ENCODE results near the gene ASCC1.
"Not testable (repeated sequence)": the region's sequence is repeated elsewhere in the genome, so short reads cannot be mapped to it uniquely, and the experiment has no call there.

ASCC1 gene

DNA sequence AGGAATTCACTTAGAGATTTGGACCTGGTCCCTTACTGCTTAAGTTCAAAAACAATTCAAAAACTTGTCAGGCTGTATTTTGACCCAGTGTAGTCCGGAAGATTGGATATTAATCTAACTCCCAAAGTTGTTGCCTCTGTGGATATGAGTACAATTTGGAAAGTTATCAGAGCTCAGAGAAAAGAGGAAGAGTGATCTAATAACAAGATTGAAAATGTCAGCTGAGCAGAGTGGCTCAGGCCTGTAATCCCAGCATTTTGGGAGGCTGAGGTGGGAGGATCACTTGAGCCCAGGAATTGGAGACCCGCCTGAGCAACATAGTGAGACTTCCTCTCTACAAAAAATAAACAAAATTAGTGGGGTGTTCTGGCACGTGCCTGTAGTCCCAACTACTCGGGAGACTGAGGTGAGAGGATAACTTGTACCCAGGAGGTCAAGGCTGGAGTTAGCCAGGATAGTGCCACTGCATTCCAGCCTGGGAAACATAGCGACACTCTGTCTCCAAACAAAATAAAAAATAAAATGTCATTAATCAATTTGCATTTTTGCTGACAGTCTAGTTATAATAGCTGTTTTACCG is 3.2 kb upstream of the ASCC1 start:
- no peak for DNase-seq

DNA sequence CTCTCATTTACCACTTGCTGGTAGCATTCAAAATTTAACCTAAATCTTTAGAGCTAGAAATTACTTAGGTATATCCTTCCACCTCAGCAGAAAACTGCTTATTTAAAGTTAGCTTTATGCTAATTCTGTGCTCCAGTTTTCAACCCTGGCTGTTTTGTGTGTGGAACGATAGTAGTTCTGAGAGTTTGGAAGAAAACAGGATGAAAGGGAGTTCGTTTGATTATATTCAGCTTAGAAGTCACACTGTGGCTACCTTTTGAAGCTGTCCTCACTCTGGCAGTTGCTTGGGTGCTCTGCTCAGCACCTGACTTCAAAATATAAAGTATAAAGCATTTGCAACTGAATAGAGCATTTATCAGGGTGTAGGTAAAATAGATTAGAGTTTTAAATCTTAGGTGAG is 2.6 kb upstream of the ASCC1 start:
- no peak for DNase-seq

DNA sequence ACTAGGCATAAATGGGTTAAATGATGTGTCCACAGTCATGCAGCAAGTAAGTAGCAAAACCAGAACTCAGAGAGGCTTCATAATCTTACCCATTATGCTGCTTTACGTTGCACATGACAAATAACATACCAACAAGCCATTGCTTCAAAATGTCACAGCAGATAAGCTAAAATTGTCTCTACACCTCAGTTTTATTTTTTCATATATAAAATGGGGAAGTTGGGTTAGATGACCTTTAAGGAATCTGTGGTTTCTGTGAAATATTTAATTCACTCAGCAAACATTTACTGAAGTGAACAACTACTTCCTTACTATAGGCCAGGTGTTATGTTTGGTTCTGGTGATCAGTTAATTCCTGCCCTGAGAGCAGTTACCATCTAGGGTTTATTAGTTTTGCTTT is 2.2 kb upstream of the ASCC1 start:
- no peak for DNase-seq

DNA sequence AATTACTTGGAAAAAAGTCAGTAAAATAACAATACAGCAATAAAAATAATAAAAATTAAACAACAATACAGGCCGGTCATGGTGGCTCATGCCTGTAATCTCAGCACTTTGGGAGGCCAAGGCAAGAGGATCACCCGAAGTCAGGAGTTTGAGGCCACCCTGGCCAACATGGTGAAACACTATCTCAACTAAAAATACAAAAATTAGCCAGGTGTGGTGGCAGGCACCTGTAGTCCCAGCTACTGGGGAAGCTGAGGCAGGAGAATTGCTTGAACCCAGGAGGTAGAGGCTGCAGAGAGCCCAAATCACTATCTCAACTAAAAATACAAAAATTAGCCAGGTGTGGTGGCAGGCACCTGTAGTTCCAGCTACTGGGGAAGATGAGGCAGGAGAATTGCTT is 4.2 kb downstream of the ASCC1 start:
- not testable (repeated sequence) for DNase-seq

DNA sequence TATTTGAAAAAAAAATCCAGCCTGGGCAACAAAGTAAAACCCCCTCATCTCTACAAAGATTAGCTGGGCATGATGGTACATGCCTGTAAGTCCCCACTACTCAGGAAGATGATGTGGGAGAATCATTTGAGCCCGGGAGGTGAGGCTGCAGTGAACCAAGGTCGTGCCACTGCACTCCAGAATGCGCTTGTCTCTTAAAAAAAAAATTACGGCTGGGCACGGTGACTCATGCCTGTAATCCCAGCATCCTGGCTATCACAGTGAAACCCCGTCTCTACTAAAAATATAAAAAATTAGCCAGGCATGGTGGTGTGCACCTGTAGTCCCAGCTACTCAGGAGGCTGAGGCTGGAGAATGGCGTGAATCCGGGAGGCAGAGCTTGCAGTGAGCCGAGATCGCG is 4.7 kb downstream of the ASCC1 start:
- not testable (repeated sequence) for DNase-seq

DNA sequence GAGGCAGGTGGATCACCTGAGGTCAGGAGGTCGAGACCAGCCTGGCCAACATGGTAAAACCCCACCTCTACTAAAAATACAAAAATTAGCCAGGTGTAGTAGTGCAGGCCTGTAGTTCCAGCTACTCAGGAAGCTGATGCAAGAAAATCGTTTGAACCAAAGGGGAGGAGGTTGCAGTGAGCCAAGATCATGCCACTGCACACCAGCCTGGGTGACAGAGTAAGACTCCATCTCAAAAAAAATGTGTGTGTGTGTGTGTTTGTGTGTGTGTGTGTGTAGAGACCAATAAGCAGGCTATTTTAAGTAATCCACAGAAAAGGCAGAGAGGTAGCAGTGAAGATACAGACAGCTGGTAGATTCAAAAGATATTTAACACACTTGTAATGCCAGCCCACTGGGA is 7.5 kb downstream of the ASCC1 start:
- not testable (repeated sequence) for DNase-seq

DNA sequence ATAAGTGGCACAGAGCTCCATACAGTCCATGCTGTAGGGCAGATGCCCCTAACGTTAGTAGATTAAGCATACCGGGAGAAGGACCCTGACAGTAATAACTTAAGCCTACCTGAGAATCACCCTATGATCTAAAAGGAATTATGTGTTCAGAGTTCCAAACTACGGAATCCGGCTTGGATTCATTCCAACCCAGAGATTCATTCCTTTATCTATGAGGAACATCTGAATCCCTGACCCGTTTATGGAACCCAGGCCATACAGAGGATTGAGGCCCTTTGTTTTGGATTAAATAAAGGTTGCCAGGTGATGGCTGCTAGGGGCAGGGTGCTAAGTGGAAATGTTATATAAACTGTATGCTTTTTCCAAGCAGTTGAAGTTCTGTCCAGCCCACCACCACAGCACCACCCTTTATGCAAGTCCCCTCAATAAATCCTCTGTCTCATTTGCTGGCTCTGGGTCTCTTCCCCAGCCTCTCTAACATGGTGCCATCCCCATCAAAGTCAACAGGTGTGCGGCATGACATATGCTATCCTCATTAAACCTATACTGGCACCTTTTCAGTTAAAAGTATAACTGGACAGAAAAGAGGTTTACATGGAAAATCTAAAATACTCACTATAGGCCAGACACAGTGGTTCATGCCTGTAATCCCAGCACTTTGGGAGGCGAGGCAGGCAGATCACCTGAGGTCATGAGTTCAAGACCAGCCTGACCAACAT is 9.4 kb downstream of the ASCC1 start:
- no peak for DNase-seq

DNA sequence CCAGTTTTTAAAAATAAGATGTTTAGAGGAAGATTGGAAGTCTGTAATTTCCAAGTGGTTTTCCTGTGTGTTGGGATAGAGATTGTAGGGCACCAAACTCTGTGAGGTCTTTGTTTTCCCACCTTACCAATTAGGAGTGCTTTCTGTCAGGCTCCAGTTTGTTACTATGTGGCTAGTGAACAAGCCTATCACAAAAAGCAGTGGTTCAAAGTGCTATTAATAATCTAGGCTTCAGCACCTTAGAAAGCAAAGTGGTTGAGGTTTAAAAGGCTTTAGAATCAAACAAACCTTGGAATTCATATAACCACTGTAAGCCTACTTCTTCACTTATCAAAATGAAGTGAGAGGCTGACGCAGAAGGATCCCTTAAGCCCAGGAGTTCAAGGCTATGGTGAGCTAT is 11.4 kb downstream of the ASCC1 start:
- no peak for DNase-seq

DNA sequence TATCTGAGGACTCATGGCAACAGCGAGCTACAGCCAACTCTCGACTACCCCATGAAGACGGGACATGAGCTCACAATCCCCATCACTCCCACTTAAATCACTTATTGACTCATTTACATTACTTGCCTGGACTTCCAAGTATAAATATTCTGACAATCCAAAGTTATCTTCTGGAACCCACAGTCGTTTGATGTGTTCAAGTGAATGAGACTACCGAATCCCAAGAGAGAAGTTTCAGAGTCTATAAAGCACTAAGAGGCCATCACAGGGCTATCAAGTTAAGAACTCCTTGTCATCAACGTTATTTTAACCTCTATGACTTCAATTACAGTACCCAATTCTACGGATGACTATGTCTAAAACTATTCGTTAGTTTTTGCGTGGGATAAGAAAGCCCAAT is 11.8 kb downstream of the ASCC1 start:
- DNase-seq = no peak

DNA sequence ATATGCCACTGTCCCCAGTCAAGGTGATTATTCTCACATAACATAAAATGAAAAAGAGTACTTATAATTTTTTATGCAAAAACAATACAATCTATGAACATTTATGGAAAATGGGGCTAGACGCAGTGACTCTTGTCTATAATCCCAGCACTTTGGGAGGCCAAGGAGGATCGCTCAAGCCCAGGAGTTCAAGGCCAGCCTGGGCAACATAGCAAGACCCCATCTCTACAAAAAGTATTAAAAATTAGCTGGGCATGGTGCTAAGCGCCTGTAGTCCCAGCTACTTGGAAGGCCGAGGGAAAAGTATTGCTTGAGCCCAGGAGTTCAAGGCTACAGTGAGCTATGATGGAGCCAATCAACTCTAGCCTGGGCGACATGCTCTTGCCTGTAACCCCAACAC is 14.8 kb downstream of the ASCC1 start:
- no peak for DNase-seq

DNA sequence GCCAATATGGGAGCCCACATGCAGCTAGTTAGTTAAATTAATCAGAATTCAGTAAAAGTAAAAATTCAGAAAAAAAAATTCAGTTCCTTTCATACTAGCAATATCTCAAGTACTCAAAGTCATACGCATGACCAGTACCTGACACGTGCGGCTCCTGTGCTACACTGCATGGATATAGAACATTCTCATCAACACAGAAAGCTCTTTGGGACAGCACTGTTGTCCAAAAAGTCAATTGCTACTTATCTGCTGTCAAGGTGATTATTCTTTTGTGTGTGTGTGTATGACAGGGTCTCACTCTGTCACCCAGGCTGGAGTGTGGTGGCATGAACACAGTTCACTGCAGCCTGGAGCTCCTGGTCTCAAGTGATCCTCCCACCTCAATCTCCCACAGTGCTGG is 15.2 kb downstream of the ASCC1 start:
- DNase-seq = no peak

DNA sequence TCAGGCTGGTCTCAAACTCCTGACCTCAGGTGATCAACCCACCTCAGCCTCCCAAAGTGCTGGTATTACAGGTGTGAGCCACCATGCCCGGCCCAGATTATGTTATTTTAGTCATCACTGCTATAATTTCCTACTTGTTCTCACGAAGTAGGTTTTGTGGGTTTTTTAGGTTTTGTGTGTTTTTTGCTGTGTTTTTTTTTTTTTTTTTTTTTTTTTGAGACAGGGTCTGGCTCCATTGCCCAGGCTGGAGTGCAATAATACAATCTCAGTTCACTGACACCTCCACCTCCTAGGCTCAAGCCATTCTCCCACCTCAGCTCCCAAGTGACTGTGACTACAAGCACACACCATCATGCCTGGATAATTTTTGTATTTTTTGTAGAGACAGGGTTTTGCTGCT is 21.1 kb downstream of the ASCC1 start:
- DNase-seq = no peak

DNA sequence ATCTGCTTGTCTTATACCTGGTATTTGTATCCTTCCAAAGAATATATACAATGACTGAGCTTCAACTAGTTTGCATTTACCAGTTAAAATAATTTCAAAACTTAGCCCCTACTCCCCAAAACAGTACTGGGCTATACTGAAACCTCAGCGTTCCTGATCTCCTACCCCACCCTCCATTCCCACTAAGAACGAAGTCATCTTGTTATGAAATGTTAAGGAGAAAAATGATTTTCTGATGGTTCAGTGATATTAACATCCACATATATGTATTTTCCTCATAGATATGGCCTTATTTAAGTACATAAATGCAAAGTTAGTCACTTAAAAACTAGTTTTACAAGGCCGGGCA is 29.1 kb downstream of the ASCC1 start:
- no peak for DNase-seq

DNA sequence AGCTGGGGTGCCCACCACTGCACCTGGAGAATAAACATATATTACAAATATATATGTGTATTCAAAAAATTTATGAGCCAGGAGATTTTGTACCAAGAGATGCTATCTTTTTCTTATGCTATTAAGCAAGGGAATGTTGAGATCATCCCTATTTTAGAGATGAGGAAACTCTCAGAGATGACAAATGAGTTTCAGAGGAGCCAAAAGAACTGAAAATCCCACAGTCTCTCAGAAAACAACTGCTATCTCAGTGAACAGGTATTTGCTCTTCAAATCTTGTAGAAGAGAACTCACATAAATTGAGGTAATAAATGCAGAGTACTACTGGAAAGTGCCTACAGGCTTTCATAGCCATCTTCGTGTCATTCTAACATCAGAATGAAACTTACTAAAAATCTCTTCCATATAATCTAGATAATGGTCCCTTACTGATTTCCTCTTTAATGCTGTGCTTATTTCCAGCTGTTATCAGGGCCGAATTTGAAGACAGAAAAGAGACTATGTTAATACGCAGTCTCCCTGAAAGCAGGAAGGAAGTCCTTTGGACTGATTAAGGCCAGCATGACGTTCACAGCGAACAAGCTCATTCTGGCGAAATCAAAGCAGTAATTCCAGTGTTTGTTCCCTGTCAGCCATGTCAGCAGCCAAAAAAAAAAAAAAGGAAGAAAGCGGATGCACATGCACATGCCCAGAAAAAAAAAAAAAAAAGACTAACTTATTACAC is 29.7 kb downstream of the ASCC1 start:
- no peak for DNase-seq

DNA sequence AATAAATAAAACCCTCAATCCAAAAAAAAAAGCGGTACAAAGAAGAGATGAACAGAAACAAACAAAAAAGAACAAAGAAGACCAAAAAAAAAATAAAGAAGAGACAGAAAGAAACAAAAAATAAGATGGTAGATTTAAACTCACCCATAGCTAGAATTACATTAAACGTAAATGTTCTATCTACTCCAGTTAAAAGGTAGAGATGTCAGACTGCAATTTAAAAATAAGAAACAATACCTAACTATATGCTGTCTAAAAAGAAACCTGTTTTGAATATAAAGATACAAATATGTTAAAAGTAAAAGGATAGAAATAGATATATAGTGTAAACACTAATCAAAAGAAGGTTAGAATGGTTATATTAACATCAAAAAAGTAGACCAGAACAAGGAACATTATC is 31.9 kb downstream of the ASCC1 start:
- DNase-seq = no peak

DNA sequence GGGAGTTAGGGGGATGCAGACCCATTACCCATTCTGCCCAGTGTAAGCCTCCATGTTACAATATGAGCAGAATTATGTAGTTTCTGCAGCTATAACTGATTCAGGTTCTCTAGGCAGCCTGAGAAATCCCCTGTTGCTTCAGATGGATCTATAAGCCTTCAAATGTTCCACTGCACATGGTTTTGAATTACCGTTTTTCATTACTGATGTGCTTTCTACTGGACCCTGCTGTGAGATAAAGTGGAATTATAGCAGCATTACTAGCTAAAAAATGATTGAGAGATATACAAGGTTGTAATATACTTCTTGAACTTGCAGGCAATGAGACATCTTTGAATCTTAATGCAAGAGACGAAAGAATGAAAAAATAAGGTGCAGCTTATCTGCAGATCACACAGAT is 38.6 kb downstream of the ASCC1 start:
- DNase-seq = no peak

DNA sequence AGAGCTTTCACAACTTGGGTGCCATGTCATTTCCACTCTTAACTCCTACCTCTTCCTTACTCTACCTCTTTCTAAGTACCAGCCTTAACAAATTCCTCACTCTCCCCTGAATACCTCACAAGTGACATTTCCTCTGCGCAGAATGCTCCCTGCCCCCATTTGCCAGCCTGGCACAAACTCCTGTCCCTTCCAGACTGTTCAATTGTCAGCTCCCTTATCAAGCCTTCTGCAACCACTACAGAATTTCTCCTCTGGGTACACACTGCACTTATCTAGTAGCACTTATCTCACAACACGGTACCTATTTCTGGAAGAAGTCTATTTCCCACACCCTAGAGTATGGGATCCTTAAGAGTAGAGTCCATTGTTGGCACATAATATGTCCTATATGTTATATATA is 39.4 kb downstream of the ASCC1 start:
- no peak for DNase-seq

DNA sequence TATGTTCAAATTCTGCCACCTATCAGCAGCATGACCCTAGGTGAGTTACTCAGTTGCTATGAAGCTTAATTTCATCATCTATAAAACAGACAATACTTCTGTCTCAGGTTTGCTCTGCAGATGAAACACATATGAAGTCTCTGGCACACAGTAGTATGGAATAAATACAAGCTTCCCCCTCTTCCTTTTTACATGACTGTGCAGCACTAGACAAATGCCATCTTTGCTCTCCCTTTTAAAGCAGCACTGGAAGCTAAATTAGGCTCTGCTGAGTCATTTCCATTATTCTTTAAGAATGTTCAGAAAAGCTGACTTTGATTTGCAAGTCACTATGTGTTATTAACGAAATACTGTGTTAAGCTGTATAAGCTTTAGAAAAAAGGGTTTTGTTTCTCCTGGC is 40.9 kb downstream of the ASCC1 start:
- no peak for DNase-seq

DNA sequence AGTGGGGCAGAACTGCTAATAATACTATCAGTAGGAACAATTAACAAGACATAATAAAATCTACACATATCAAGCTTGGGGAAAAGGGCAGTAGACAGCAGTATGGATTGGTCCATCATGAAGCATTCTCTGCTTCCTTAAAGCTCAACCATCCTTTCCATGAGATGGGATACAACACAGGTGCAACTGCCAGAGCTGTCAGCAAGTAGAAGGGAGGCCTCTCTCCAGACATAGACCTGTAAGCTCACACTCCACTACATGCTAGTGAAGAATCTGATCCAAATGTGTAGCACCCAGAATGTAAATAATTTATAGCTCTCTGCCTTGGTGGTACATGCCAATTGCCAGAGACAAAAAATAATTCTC is 41.8 kb downstream of the ASCC1 start:
- no peak for DNase-seq

DNA sequence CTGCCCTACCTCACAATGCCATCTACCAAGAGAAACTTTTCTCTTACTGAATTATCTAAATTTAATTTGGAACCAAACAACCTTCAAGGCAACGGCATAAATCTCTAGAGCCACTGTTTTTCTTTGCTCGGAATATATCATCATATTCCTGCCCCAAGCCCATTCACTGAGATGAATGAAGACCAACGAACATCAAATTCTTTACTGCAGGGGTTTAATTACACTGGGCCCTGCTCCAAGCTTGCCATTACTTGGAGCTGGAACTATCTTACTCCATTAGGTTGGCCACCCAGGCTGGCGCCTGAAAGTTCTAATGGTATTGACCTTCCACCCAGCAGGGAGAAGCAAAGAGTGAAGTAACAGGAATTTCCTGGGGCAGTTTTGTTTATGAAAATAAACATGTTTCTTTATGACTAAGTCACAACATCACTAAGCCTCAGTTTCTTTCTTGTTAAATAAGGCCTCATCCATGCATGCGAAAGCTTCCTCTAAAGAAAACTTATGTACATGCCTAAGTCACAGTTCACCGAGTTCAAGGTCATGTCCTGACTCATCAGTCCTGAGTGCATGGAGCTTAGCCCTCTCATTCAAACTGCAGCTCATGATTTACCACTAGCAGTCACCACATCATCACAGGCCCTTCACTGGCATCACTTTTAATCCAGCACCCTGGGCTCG is 42.3 kb downstream of the ASCC1 start:
- no peak for DNase-seq

DNA sequence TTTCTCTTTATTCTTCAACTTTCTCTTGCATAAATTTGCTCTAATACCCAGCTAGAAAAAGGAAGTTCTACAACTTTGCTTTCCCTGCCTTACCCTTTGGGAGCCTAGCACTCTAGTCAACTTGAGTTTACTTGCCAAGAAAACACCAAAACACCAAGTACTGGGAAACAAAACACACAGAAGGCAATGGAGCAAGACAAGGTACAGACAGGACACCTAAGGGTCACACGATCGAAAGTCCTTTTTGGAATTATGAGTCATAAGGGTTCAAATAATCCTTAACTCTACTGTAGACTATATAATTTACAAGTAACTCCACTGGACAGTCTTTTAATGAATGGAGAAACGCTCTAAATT is 42.8 kb downstream of the ASCC1 start:
- DNase-seq = no peak

DNA sequence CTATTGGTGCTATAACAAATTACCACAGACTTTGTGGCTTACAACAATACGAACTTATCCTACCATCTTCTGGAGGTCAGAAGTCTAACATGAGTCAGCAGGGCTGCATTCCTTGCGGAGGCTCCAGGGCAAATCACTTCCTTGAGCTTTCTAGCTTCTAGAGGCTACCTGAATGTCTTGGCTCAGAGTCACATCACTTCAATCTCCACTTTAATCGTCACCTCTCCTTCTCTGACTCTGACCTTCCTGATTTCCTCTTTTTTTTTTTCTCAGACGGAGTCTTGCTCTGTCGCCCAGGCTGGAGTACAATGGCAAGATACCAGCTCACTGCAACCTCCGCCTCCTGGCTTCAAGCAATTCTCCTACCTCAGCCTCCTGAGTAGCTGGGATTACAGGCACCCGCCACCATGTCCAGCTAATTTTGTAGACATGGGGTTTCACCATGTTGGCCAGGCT is 44.9 kb downstream of the ASCC1 start:
- no peak for DNase-seq

DNA sequence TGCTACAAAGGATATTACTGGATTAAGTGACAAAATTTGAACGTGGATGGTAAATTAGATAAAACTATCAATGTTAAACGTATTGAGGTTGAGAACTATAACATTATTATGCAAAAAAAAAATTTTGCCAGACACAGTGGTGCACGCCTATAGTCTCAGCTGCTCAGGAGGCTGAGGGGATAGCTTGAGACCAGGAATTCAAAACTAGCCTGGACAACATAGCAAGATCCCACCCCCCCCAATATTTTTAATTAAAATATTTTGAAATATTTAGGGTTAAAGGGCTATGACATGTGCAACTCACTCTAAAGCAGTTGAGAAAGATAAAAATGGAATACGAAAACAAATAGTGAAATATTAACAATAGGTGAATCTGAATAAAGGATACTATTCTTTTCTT is 45.3 kb downstream of the ASCC1 start:
- DNase-seq = no peak

DNA sequence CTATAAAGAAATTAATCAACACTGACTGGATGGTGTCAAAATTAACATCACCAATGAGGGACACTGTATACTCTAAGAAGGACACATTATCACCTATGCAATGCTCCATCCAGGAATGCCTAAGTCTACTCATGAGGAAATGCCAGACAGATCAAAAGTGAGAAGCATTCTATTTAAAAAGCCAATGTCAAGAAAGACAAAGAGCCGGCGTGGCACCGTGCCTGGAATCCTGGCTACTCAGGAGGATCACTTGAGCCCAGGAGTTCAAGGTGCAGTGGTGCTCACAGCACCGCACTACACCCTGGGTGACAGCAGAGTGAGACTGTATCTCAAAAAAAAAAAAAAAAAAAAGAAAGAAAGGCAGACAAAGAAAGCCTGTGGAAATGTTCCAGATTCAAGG is 45.8 kb downstream of the ASCC1 start:
- no peak for DNase-seq

Data from effector CD8-positive, alpha-beta T cell (primary cell).